PC-9 (cell line): ENCODE data around the gene BAIAP2L1.

ENCODE experiments used
- CTCF ChIP-seq: fragments of 200-600 bp; sonication (generic); conservative IDR thresholded peaks from 2 replicates; pipeline ENCODE4 v1.6.1; 2017; ENCODE audit warnings: mixed run types, antibody characterized with exemption, mild to moderate bottlenecking, moderate library complexity
- EZH2 ChIP-seq: fragments of 200-600 bp; sonication (generic); IDR thresholded peaks from 2 replicates; pipeline ENCODE4 v1.8.0; 2017; ENCODE audit warnings: antibody characterized with exemption, low read depth

- no peak for TF ChIP-seq CTCF
- no peak for TF ChIP-seq EZH2
These were observed 81.7 kb downstream of the BAIAP2L1 start for GRCh38 chr7:98319176-98319575.
